Lung microvascular endothelial cell (primary cell): Measurements from ENCODE around the gene ZCCHC17. TPM values are rescaled to one million over a fixed set of nuclear protein-coding genes. Genes with fewer than 3 reads are reported as not detected.
A peak's percentile ranks its signal among the peaks of the same experiment; 100 is the strongest.

ENCODE experiments used
- DNase-seq, 2 donors: peaks; one replicate each; pipeline versions ENCODE4 v3.0.0 to v3.0.0-alpha.2; 2010; ENCODE audit warnings: low read depth in 2 of 2
- total RNA-seq: library from RNA; depleted of rRNA; stranded (reverse); fragments of >200 nt; gene quantifications from 2 replicates; pipeline ENCODE4 v1.2.1, GENCODE V29; 2014

Gene ZCCHC17
- total RNA-seq, 1 donor from 2014 or later = 23.0 TPM

GRCh38 chr1:31302709-31303441, 6.0 kb downstream of the ZCCHC17 start:
- no peak for DNase-seq

GRCh38 chr1:31306278-31306677, 9.4 kb downstream of the ZCCHC17 start:
- peak; percentile 59 to 91 for DNase-seq

- DNase-seq = no peak
These were observed 11.2 kb downstream of the ZCCHC17 start for GRCh38 chr1:31308036-31308435.

- no peak for DNase-seq
These were observed 13.4 kb downstream of the ZCCHC17 start for GRCh38 chr1:31310198-31310597.

GRCh38 chr1:31315902-31316301, 19.1 kb downstream of the ZCCHC17 start:
- no peak for DNase-seq

GRCh38 chr1:31318146-31318545, 21.3 kb downstream of the ZCCHC17 start:
- no peak for DNase-seq

- no peak for DNase-seq
These were observed 27.3 kb downstream of the ZCCHC17 start for GRCh38 chr1:31324093-31324492.

- DNase-seq = no peak
These were observed 28.2 kb downstream of the ZCCHC17 start for GRCh38 chr1:31324992-31325391.

- no peak for DNase-seq
These were observed 29.6 kb downstream of the ZCCHC17 start for GRCh38 chr1:31326461-31326860.

GRCh38 chr1:31327381-31327780, 30.5 kb downstream of the ZCCHC17 start:
- no peak for DNase-seq

GRCh38 chr1:31335007-31335406, 38.2 kb downstream of the ZCCHC17 start:
- DNase-seq = peak; percentile 37 to 58

- DNase-seq = no peak
These were observed 40.0 kb downstream of the ZCCHC17 start for GRCh38 chr1:31336687-31337467.

GRCh38 chr1:31344503-31344902, 47.7 kb downstream of the ZCCHC17 start:
- DNase-seq = no peak

- no peak for DNase-seq
These were observed 48.8 kb downstream of the ZCCHC17 start for GRCh38 chr1:31345635-31346034.

- DNase-seq = no peak
These were observed 50.0 kb downstream of the ZCCHC17 start for GRCh38 chr1:31346785-31347184.

- no peak for DNase-seq
These were observed 51.6 kb downstream of the ZCCHC17 start for GRCh38 chr1:31348449-31348848.

GRCh38 chr1:31354283-31354682, 57.5 kb downstream of the ZCCHC17 start:
- no peak for DNase-seq

GRCh38 chr1:31356427-31356826, 59.6 kb downstream of the ZCCHC17 start:
- DNase-seq = no peak

- no peak for DNase-seq
These were observed 64.8 kb downstream of the ZCCHC17 start for GRCh38 chr1:31361607-31362006.

GRCh38 chr1:31362032-31362431, 65.2 kb downstream of the ZCCHC17 start:
- DNase-seq = no peak

GRCh38 chr1:31364561-31365250, 67.9 kb downstream of the ZCCHC17 start:
- no peak for DNase-seq

GRCh38 chr1:31366796-31367195, 70.0 kb downstream of the ZCCHC17 start:
- DNase-seq = no peak
